Right kidney (tissue), 1 donor: Measurements from ENCODE around the gene DPM2.

Source experiments
- DNase-seq: peaks from one replicate; pipeline ENCODE4 v3.0.0-alpha.2; 2016

The DPM2 gene

DNA sequence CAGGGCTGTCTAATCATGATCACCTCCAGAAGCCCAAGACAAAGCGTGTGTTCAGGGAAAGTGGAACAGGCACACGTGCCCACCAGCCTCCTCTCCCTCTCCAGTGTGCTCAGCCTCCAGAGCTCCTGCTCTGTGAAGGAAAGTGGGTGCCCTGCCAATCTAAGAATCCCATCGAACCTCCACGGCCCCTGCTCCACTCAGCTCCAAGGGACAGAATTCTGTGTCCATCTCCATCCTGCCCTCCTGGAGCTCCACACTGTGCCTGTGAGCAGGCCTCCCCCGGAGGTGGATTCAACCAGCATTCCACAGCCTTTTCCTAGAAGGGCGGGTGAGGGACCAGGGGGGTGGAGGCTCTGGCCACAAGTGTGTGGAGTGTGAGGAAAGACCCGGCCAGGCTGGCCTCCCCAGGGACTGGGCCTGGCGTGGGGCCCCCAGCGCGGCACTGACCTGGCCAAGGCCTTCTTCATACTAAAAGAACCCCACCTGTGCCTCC is 37.2 kb upstream of the DPM2 start:
- no peak for DNase-seq

DNA sequence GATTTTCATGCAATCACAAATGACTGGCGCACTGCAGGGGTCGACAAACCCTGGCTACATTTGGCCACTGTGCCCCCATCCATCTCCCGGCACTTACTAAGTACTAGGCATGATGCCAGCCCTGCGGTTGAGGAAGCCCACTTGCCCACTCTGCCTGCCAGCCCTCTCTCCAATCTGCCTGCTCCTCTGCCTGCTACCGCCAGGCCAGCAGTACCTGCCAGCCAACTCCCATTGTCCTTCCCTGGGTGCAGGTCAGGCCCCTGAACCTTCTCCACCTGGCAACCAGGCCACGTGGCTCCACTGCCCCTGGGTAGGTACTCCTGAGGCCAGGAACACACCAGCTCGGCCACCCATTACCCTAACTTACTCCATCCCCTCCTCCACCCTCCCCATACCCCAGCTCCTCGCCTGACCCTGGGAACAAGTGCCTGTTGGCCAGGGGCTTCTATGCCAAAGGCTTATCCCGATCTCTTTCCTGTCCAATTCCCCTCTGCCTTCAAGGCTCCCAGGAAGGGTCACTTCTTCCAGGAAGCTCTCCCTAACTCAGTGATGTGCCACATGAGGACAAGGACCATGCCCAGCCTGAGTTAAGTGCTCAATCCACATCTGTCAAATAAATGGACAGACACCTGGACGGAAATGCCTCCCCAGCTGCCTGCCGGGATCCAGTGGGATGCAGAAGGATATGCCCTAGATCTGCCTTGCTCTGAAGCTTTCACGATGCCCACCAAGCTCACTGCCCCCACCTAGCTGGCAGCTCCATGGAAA is 36.5 kb upstream of the DPM2 start:
- DNase-seq = no peak

GRCh38 chr9:127973169-127974000 is 35.7 kb upstream of the DPM2 start:
- DNase-seq = no peak

GRCh38 chr9:127972236-127972871 is 34.7 kb upstream of the DPM2 start:
- no peak for DNase-seq

GRCh38 chr9:127971357-127972235 is 33.9 kb upstream of the DPM2 start:
- no peak for DNase-seq

- DNase-seq = peak; percentile 19
Observed at GRCh38 chr9:127970401-127971313, 33.0 kb upstream of the DPM2 start.

DNA sequence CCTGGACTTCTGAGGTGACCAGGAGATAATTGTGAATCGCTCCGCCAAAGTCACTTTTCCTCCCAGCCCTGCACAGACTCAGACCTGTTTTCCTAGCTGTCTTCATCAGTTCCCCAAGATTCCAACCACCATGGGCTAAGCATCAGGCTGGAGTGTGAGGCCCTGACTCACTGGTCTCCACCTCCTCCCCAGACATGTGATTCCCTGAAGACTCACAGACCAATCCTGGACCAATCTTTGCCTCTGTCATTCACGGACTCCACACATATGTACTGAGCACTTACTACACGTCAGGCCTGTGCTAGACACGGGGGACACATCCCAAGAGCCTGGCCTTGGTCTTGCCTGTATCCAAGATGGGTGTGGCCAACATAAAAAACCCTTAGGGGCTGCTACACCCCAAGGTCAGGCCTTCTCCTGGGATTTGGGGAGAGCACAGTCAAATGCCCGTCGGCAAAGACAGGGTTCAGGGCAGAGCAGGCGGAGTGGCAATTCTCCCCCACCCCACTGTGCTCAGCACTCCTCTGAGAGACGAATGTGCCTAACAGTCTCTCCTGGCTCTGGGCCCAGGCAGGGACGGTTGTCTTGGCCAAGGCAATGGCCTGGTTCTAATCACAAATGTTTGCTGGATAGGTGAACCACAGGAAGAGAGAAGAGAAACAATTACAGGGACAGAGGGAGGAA is 31.2 kb upstream of the DPM2 start:
- DNase-seq = no peak

DNA sequence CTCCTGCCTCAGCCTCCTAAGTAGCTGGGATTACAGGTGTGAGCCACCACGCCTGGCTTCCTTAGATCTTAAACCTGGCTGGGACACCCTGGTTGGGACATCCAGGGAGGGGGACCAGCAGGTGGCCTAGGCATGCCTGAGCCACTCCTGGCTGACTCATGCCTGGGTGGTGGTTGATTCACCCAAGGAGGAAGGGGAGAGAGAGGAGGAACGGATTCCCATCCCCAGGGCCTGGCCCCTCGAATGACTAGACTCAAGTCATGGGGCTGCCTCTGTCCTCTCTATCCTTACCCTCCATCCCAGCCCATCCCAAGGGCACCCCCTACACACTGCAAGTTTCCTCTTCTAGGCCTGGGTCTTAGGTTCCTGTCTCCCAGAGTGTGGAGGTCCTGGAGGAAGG is 30.4 kb upstream of the DPM2 start:
- DNase-seq = peak; percentile 5

DNA sequence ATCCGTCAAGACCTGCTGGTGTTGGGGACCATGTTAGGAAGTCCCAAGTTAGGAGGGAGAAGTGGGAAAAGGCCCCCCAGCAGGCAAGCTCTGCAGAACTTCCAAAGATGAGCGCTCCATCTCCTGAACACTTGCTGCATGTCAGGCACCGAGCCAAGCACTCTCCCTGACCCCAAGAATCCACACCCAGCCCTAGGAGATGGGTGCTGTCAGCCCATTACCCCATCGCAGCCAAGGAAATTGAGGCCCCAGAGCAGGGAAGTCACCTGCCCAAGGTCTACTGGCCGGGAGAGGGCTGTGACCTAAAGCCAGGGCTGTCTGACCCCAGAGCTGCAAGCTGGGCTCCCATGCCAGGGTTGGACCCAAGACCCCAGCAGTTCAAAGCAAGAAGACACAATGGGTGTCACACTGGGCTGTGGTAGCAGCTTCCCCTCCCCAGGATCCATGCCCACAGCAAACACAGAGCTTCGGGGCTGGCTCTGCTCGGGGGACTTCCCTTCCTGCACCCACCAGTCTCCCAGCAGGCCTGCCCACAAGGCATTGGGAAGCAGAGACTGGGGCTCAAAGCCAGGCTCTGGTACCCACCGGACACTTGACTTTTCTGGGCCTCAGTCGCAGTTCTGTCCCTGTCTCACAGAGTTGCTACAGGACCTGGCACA is 29.6 kb upstream of the DPM2 start:
- no peak for DNase-seq

DNA sequence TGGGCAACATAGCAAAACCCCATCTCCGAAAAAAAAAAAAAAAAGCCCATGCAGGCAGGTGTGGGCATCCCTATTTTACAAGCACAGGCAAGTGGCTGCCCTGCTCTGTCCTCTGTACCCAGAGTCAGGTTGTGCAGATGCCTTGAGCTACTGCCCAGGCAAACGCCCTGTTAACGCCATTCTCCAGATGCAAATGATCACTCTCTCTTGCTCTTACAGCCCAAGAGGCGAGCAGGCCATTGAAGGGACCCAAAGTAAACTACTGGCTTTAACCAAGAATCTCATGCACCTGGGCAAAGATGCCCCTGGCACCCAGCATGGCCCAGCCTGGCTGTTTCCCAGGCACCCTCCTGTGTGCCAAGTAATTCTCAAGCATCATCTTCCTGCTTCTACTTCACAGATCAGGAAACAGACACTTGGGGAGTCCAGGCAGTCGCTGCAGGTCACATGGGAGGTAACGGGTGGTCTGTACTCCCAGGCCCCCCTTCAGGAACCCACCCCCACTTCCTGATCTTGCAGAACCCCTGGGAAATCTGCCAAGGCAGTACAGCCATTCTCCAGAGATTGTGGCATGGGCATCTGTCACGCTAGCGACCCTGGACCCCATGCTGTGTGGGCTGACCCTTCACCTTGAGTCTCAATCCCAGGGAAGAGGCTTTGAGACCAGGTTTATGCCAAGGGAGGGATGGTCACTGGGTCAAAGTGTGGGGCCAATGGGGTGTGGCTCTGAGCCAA is 28.9 kb upstream of the DPM2 start:
- DNase-seq = no peak

- DNase-seq = no peak
Observed at GRCh38 chr9:127965953-127966352, 28.3 kb upstream of the DPM2 start.

DNA sequence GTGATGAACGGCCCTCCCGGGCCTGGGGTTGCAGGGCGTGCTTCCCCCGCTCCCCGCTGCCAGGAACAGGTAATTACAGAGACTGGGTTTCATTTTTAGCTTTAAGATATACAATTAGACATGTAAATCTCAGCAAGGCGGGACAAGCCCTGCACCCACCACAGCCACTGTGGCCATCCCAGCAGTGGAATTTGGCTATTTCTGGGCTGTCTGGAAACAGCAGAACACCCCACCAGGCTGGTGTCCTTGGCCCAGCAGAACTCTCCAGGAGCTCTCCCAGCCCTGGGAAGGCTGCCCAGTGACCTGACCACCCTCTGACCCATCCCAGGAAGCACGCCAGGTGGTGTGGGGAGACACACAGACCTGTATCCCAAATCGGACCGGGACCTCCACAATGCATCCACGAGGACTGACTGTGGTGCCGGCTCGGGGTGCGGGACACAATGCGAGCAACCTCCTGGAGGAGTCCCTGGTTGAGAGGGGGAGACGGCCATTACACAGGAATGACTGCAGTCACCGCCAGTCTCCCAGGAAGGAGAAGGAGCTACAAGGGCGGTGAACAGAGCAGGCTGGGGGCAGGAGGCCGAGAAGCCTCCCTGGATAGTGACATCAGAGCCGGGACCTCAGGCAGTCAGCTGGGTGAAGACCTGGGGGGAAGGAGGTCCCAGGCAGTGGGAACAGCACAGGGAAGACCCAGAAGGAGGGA is 25.9 kb upstream of the DPM2 start:
- DNase-seq = no peak

- DNase-seq = no peak
Observed at GRCh38 chr9:127963041-127963358, 25.3 kb upstream of the DPM2 start.

DNA sequence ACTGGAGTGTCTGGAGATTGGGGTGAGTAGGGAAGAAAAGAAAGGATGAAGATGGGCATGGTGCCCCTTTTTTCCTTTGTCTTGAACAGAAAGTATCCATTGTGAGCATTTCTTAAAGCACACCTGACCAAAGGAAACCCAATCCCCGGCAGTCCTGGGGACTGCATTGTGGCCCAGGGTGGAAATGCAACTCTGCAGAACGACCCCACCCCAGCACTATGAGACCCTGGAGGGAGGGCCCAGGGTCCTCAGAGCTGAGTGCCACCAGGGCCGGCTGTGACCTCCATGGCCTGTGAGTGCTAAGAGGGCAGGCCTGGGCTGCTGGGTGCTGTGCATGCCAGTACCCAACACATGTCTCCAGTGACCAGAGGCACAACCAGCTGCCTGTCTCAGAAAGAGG is 24.6 kb upstream of the DPM2 start:
- no peak for DNase-seq

DNA sequence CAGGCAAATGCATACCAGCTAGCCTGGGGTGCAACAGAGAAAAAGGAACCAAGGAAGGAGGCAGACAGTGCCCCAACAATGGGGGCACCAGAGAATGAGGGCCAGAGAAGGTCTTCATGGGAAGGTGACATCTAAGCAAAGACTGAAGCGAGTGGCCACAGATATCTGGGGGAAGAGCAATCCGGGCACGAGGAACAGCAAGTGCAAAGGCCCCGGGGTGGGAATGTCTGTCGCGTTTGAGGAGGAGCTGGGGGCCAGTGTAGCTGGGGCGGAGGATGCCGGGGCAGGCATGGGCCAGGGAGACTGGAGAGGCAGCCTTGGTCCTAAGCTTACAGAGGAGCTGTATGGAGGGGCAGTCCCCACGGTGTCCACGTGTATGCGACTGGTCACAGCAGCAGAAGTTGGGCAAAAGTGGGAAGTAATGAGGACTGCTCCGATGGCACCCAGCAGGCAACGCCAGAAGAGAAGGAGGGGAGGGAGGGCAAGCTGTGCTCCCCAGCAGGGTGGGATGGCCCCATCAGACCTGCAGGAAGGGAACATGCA is 24.0 kb upstream of the DPM2 start:
- no peak for DNase-seq

GRCh38 chr9:127961155-127961490 is 23.5 kb upstream of the DPM2 start:
- no peak for DNase-seq

DNA sequence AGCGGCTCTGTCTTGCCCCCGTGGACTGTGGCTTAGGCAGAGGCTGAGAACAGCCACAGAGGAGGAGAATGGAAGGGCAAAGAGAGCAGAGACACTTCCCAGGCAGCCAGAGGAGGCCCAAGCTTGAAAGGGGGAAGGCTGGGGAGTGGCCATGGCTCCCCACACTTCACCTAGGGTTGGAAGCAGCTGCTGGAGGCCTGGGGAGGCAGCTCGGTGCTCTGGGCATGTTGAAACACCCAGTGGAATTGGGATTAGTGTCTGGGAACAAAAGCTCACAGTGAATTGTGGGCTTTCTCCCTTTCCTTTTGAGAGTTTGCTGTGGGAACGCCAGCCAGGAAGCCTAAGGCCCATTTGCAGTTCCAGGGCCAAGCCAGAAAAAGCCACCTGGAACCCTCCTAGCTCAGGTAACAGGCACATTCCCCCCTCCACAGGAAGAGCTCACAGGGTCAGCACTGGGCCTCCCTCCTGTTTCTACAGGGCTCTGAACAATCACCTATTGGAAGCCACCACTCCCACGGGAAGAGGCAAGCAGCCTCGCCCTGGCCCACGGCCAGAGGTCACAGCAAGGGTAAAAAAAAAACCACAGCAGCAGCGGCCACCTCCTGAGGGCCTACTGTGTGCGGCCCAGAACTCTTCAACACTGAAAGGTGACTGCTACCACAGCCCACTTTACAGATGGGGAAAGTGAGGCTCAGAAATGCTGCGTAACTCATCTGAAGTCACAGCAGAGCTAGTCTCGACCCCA is 22.9 kb upstream of the DPM2 start:
- DNase-seq = no peak
